Measurements from ENCODE around the gene C16orf86.

DNA sequence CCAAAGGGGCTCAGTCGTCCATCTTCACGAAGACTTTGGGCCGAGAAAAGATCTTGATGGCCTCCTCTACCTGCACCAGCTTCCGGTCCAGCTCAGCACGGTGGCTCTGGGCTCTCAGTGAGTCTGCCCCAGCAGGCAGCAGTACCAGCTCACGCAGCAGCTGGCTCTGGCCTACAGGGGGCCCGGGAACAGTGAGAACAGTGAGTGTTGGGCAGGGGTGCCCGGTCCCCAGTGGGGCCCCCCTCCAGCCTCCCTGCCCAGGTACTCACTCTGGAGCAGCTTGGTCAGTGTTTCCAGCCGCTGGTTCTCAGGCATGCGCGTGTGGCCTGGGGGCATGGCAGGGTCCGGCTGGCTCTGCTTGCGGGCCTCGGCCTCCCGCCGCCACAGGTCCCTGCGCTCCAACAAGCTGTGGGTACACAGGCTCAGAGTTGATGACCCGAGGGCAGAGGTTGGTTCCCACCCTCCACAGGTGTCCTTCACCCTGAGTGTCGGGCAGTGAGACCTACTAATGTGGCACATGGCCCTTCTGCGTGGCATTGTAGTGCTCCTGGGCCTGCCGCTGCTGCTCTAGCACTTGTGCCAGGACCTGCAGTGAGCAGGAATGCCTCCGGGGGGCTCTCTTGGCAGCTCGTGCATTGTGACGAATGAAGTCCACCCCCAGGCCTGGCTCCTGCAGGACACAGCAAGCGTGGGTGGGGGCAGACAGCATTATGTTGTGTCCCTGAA, 3.3 kb upstream of the C16orf86 start:
- no peak for TF ChIP-seq POLR2AphosphoS5 (IDR thresholded peaks at IDR 0.05; ENCODE audit: low read depth, low read length)
- TF ChIP-seq, protein P1, sequence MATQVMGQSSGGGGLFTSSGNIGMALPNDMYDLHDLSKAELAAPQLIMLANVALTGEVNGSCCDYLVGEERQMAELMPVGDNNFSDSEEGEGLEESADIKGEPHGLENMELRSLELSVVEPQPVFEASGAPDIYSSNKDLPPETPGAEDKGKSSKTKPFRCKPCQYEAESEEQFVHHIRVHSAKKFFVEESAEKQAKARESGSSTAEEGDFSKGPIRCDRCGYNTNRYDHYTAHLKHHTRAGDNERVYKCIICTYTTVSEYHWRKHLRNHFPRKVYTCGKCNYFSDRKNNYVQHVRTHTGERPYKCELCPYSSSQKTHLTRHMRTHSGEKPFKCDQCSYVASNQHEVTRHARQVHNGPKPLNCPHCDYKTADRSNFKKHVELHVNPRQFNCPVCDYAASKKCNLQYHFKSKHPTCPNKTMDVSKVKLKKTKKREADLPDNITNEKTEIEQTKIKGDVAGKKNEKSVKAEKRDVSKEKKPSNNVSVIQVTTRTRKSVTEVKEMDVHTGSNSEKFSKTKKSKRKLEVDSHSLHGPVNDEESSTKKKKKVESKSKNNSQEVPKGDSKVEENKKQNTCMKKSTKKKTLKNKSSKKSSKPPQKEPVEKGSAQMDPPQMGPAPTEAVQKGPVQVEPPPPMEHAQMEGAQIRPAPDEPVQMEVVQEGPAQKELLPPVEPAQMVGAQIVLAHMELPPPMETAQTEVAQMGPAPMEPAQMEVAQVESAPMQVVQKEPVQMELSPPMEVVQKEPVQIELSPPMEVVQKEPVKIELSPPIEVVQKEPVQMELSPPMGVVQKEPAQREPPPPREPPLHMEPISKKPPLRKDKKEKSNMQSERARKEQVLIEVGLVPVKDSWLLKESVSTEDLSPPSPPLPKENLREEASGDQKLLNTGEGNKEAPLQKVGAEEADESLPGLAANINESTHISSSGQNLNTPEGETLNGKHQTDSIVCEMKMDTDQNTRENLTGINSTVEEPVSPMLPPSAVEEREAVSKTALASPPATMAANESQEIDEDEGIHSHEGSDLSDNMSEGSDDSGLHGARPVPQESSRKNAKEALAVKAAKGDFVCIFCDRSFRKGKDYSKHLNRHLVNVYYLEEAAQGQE (IDR thresholded peaks at IDR 0.05; ENCODE audit: insufficient read depth in 1 of 2, low read depth in 2 of 2, low read length in 2 of 2), result no peak

Data from PFSK-1 (cell line).